PC-9 (cell line): ENCODE data around the gene TRPV5. TPM values are rescaled to one million over a fixed set of nuclear protein-coding genes. Genes with fewer than 3 reads are reported as not detected.

Source experiments
- BruUV-seq: library from RNA; stranded (reverse); fragments of 400-500 nt; replicated peaks from 2 replicates; lab custom pipeline; 2021; lab: Mats Ljungman, UMichigan
- CTCF ChIA-PET: fragments of 300-600 bp; sonication (Branson Sonifier 250); formaldehyde crosslinking; loops from one replicate; lab custom pipeline; 2022; ENCODE audit warnings: antibody characterized with exemption; lab: Charles Lee
- POLR2A ChIA-PET: fragments of 300-600 bp; sonication (Branson Sonifier 250); formaldehyde crosslinking; loops from one replicate; lab custom pipeline; 2022; ENCODE audit warnings: antibody characterized with exemption; ENCODE audit not compliant: unreplicated experiment; lab: Charles Lee
- DNase-seq, 2 experiments: peaks; one replicate each; pipeline versions ENCODE4 v3.0.0 to v3.0.0-alpha.2; 2015 to 2022; ENCODE audit warnings: mixed read lengths in 1 of 2
- H2AFZ ChIP-seq: fragments of 200-600 bp; sonication (generic); 2 replicates; pipeline ENCODE4 v1.8.1; 2017; ENCODE audit warnings: antibody characterized with exemption
- H3F3A ChIP-seq: fragments of 200-600 bp; sonication (generic); 2 replicates; pipeline ENCODE4 v1.8.1; 2017; ENCODE audit warnings: antibody characterized with exemption, mild to moderate bottlenecking, low read depth; ENCODE audit not compliant: insufficient read depth
- H3K27ac ChIP-seq: fragments of 200-600 bp; sonication (generic); 2 replicates; pipeline ENCODE4 v1.6.1; 2016; ENCODE audit warnings: mixed run types
- H3K27me3 ChIP-seq: fragments of 200-600 bp; sonication (generic); 2 replicates; pipeline ENCODE4 v1.6.1; 2016; ENCODE audit warnings: low read depth, mixed run types; ENCODE audit not compliant: insufficient read depth
- H3K36me3 ChIP-seq: fragments of 200-600 bp; sonication (generic); 2 replicates; pipeline ENCODE4 v1.6.1; 2016; ENCODE audit warnings: low read depth, mixed run types
- H3K4me1 ChIP-seq: fragments of 200-600 bp; sonication (generic); replicated peaks from 2 replicates; pipeline ENCODE4 v1.6.1; 2016; ENCODE audit warnings: mixed run types; ENCODE audit not compliant: insufficient read depth
- H3K4me2 ChIP-seq: fragments of 200-600 bp; sonication (generic); 2 replicates; pipeline ENCODE4 v1.6.1; 2017; ENCODE audit warnings: mixed run types
- H3K4me3 ChIP-seq: fragments of 200-600 bp; sonication (generic); 2 replicates; pipeline ENCODE4 v1.6.1; 2016; ENCODE audit warnings: mixed run types
- H3K79me2 ChIP-seq: fragments of 200-600 bp; sonication (generic); 2 replicates; pipeline ENCODE4 v1.6.1; 2017; ENCODE audit warnings: low read depth, mixed run types
- H3K9me2 ChIP-seq: fragments of 200-600 bp; sonication (generic); 2 replicates; pipeline ENCODE4 v1.8.1; 2017; ENCODE audit warnings: mild to moderate bottlenecking; ENCODE audit not compliant: insufficient read depth
- H3K9me3 ChIP-seq: fragments of 200-600 bp; sonication (generic); 2 replicates; pipeline ENCODE4 v1.8.1; 2016; ENCODE audit warnings: low read depth; ENCODE audit not compliant: insufficient read depth
- H4K20me1 ChIP-seq: fragments of 200-600 bp; sonication (generic); 2 replicates; pipeline ENCODE4 v1.8.1; 2017; ENCODE audit not compliant: insufficient read depth
- EZH2 ChIP-seq: fragments of 200-600 bp; sonication (generic); IDR thresholded peaks from 2 replicates; pipeline ENCODE4 v1.8.0; 2017; ENCODE audit warnings: antibody characterized with exemption, low read depth
- intact Hi-C: fragments of 100-400 bp; cut with micrococcal nuclease; formaldehyde crosslinking; loops from one replicate; pipeline ENCODE4 v1.10.0; 2022; ENCODE audit not compliant: unreplicated experiment
- total RNA-seq: library from RNA; stranded (reverse); gene quantifications from 2 replicates; pipeline ENCODE4 v1.2.3, GENCODE V29; 2021
- TF ChIP-seq, protein P1 (sequence below): fragments of 200-600 bp; sonication (generic); conservative IDR thresholded peaks from 2 replicates; pipeline ENCODE4 v1.6.1; 2017; ENCODE audit warnings: mixed run types, antibody characterized with exemption, mild to moderate bottlenecking, moderate library complexity

The TRPV5 gene
- total RNA-seq, 1 experiment from 2014 or later = not detected

DNA sequence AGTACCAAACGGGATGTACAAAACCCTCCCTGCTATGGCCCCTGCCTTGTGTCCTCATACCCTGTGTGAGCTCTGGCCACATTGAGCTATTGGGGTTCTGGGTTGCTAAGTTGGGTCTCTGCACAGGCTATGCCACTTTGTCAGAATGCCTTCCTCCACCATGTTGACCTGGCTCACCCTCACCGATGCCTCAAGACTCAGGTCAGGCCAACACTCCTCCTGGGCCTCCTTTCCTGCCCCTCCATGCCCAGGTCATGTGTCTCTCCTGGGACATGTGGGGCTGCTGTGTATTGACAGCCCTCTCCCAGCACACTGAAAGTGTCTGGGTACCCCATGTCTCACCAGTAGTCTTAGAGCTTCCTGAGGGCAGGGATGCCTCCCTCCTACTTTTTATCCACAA, 14.6 kb downstream of the TRPV5 start:
- TF ChIP-seq, protein P1, sequence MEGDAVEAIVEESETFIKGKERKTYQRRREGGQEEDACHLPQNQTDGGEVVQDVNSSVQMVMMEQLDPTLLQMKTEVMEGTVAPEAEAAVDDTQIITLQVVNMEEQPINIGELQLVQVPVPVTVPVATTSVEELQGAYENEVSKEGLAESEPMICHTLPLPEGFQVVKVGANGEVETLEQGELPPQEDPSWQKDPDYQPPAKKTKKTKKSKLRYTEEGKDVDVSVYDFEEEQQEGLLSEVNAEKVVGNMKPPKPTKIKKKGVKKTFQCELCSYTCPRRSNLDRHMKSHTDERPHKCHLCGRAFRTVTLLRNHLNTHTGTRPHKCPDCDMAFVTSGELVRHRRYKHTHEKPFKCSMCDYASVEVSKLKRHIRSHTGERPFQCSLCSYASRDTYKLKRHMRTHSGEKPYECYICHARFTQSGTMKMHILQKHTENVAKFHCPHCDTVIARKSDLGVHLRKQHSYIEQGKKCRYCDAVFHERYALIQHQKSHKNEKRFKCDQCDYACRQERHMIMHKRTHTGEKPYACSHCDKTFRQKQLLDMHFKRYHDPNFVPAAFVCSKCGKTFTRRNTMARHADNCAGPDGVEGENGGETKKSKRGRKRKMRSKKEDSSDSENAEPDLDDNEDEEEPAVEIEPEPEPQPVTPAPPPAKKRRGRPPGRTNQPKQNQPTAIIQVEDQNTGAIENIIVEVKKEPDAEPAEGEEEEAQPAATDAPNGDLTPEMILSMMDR = no peak
- TF ChIP-seq EZH2 = no peak
- POLR2A ChIA-PET = no interaction called here
- CTCF ChIA-PET = no interaction called here

DNA sequence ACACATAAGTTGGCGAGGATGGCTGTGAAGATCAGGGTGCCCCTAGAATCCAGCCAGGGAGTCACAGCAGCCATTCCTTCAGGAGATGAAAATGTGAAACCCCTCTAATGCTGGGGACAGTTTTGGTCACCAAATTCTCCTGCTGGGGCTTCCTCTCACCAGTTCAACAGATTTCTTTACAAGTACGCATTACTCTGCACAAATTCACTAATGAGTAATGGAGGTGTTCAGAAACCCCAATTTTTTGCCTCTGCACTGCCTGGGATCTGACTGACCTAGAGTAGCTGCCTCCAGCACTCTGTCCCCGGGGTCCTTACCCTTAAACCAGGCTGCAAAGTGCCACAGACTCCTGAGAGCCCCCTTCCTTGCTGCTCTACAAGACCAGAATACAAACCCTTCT, 16.1 kb downstream of the TRPV5 start:
- no peaks in the 10 kb centered on the region for H3K9me3 ChIP-seq
- intact Hi-C loops = no loop called here
- no peaks in the 10 kb centered on the region for H3F3A ChIP-seq
- POLR2A ChIA-PET = no interaction called here
- H3K79me2 ChIP-seq = no peaks in the 10 kb centered on the region
- H3K27me3 ChIP-seq = no peaks in the 10 kb centered on the region
- no peak overlapping the region for H2AFZ ChIP-seq
- H3K4me1 ChIP-seq = peaks cover 20% of the 10 kb centered on the region
- H3K27ac ChIP-seq = no peak overlapping the region
- CTCF ChIA-PET = no interaction called here
- H4K20me1 ChIP-seq = no peaks in the 10 kb centered on the region
- BruUV-seq = no TSS peak
- H3K4me3 ChIP-seq = no peak overlapping the region
- no peak for DNase-seq
- TF ChIP-seq, protein P1 = no peak
- TF ChIP-seq EZH2 = no peak
- no peak overlapping the region for H3K4me2 ChIP-seq
- H3K36me3 ChIP-seq = no peaks in the 10 kb centered on the region
- H3K9me2 ChIP-seq = no peaks in the 10 kb centered on the region

More for the DNA sequence above, 14.6 kb downstream of the TRPV5 start:
- Histone ChIP-seq H3K4me2 (no peak overlapping the region), H3K36me3 (no peaks in the 10 kb centered on the region), H3F3A (no peaks in the 10 kb centered on the region), H2AFZ (no peak overlapping the region), H3K79me2 (no peaks in the 10 kb centered on the region), H4K20me1 (no peaks in the 10 kb centered on the region), H3K4me1 (peaks cover 6% of the 10 kb centered on the region), H3K27me3 (no peaks in the 10 kb centered on the region), H3K9me2 (no peaks in the 10 kb centered on the region), H3K4me3 (no peak overlapping the region), H3K9me3 (no peaks in the 10 kb centered on the region), H3K27ac (no peak overlapping the region)
- DNase-seq = no peak
- intact Hi-C loops = no loop called here
- no TSS peak for BruUV-seq

DNA sequence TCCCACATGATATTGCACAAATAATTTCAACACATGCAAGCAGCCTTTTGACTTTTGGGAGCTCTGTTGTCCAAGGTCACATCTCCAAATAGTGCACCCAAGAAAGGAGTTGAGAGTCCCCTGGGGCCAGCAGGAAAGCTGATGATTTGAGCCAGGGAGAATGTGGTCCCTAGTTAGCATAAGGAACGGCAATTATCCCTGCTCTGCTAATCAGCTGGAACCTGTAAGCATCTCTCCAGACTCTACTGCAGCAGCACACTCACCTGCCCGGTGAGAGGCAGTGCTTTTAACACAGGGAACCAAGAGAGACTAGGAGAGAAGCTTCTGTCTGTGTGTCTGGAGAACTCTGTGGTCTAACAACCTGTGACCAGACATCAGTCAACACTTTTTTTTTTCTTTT, 17.0 kb downstream of the TRPV5 start:
- intact Hi-C loops = no loop called here
- no peak overlapping the region for H3K4me3 ChIP-seq
- H3K79me2 ChIP-seq = no peaks in the 10 kb centered on the region
- no peaks in the 10 kb centered on the region for H3F3A ChIP-seq
- no peaks in the 10 kb centered on the region for H3K27me3 ChIP-seq
- H3K27ac ChIP-seq = no peak overlapping the region
- H2AFZ ChIP-seq = no peak overlapping the region
- DNase-seq = no peak
- no peaks in the 10 kb centered on the region for H3K36me3 ChIP-seq
- TF ChIP-seq EZH2 = no peak
- TF ChIP-seq, protein P1 = no peak
- ChIA-PET POLR2A (interaction anchor here (0.7 kb wide), 1 partner anchor 35 kb away, joined by 3 read pairs; no protein-coding TSS in a partner anchor), CTCF (no interaction called here)
- peaks cover 20% of the 10 kb centered on the region for H3K4me1 ChIP-seq
- no peaks in the 10 kb centered on the region for H3K9me3 ChIP-seq
- H3K4me2 ChIP-seq = no peak overlapping the region
- BruUV-seq = no TSS peak
- H3K9me2 ChIP-seq = no peaks in the 10 kb centered on the region
- no peaks in the 10 kb centered on the region for H4K20me1 ChIP-seq
